IMR-90 (cell line): ENCODE data around the gene NR6A1. TPM values are rescaled to one million over a fixed set of nuclear protein-coding genes. Genes with fewer than 3 reads are reported as not detected.
A peak's percentile ranks its signal among the peaks of the same experiment; 100 is the strongest.

Experiments
- ATAC-seq: fragments of 200-7000 bp; cut with Tn5 transposase; 2 replicates; pipeline ENCODE4 v1.9.1; 2020; ENCODE audit warnings: low read depth, mild to moderate bottlenecking, moderate library complexity
- BruUV-seq: library from RNA; stranded (reverse); fragments of 400-500 nt; replicated peaks from 2 replicates; lab custom pipeline; 2021; lab: Mats Ljungman, UMichigan
- CTCF ChIA-PET: fragments of 300-600 bp; formaldehyde crosslinking; extraction: SDS; loops from one replicate; lab custom pipeline; 2021; ENCODE audit warnings: antibody characterized with exemption; lab: Yijun Ruan, JAX
- POLR2A ChIA-PET: fragments of 300-600 bp; sonication (Branson Sonifier 250); formaldehyde crosslinking; loops from one replicate; lab custom pipeline; 2022; ENCODE audit warnings: antibody characterized with exemption; ENCODE audit not compliant: unreplicated experiment; lab: Charles Lee
- DNase-seq: peaks from one replicate; pipeline ENCODE4 v3.0.0; 2013
- H2AFZ ChIP-seq: replicated peaks from 2 replicates; pipeline ENCODE3; 2013; ENCODE audit warnings: low read length, mild to moderate bottlenecking; ENCODE audit not compliant: poor library complexity
- H2AK5ac ChIP-seq: 2 replicates; pipeline ENCODE4 v1.6.1; 2013; ENCODE audit warnings: low read depth, low read length, inconsistent platforms
- H2AK9ac ChIP-seq: replicated peaks from 2 replicates; pipeline ENCODE3; 2013; ENCODE audit warnings: mild to moderate bottlenecking, low read depth, low read length, moderate library complexity; ENCODE audit not compliant: poor library complexity
- H2BK120ac ChIP-seq: 2 replicates; pipeline ENCODE4 v1.6.1; 2013; ENCODE audit warnings: low read depth, low read length, inconsistent platforms
- H2BK15ac ChIP-seq: 3 replicates; pipeline ENCODE4 v1.6.1; 2013; ENCODE audit warnings: low read depth, low read length, inconsistent platforms
- H2BK20ac ChIP-seq: 2 replicates; pipeline ENCODE4 v1.6.1; 2013; ENCODE audit warnings: low read depth, mild to moderate bottlenecking, inconsistent platforms, low read length, moderate library complexity
- H2BK5ac ChIP-seq: 2 replicates; pipeline ENCODE4 v1.6.1; 2013; ENCODE audit warnings: mild to moderate bottlenecking, low read depth, low read length, inconsistent platforms; ENCODE audit not compliant: poor library complexity, severe bottlenecking
- H3K14ac ChIP-seq: replicated peaks from 2 replicates; pipeline ENCODE4 v1.6.1; 2013; ENCODE audit warnings: low read depth, low read length, inconsistent platforms
- H3K18ac ChIP-seq: 2 replicates; pipeline ENCODE4 v1.6.1; 2013; ENCODE audit warnings: low read depth, low read length, control low read depth
- H3K23ac ChIP-seq: 2 replicates; pipeline ENCODE4 v1.6.1; 2013; ENCODE audit warnings: low read depth, low read length, inconsistent platforms
- H3K27ac ChIP-seq: 2 replicates; pipeline ENCODE4 v1.5.1; 2013; ENCODE audit warnings: mild to moderate bottlenecking, control low read depth, low read length; ENCODE audit not compliant: insufficient read depth
- H3K27me3 ChIP-seq: 2 replicates; pipeline ENCODE4 v1.6.1; 2013; ENCODE audit warnings: low read length; ENCODE audit not compliant: control insufficient read depth, insufficient read depth
- H3K36me3 ChIP-seq: 2 replicates; pipeline ENCODE4 v1.6.1; 2013; ENCODE audit warnings: low read length, mixed read lengths; ENCODE audit not compliant: control insufficient read depth, insufficient read depth
- H3K4ac ChIP-seq: 2 replicates; pipeline ENCODE4 v1.6.1; 2013; ENCODE audit warnings: low read depth, low read length, inconsistent platforms
- H3K4me1 ChIP-seq: 2 replicates; pipeline ENCODE4 v1.6.1; 2013; ENCODE audit warnings: low read length, mixed read lengths; ENCODE audit not compliant: control insufficient read depth, insufficient read depth
- H3K4me2 ChIP-seq: 2 replicates; pipeline ENCODE4 v1.6.1; 2013; ENCODE audit warnings: low read depth, mild to moderate bottlenecking, control low read depth, low read length, moderate library complexity
- H3K4me3 ChIP-seq: 2 replicates; pipeline ENCODE4 v1.5.1; 2013; ENCODE audit warnings: low read depth, mild to moderate bottlenecking, control low read depth, low read length, moderate library complexity; ENCODE audit not compliant: insufficient read depth
- H3K56ac ChIP-seq: 2 replicates; pipeline ENCODE4 v1.6.1; 2013; ENCODE audit warnings: low read length, inconsistent platforms; ENCODE audit not compliant: insufficient read depth; ENCODE audit errors: extremely low read depth
- H3K79me1 ChIP-seq, 2 experiments: 2 replicates each; pipeline ENCODE4 v1.6.1; 2013; ENCODE audit warnings: low read length in 2 of 2, inconsistent platforms in 1 of 2, low read depth in 1 of 2
- H3K9ac ChIP-seq: 2 replicates; pipeline ENCODE4 v1.6.1; 2013; ENCODE audit warnings: low read depth, low read length, control low read depth
- H3K9me1 ChIP-seq: 2 replicates; pipeline ENCODE4 v1.6.1; 2013; ENCODE audit warnings: low read length, inconsistent platforms; ENCODE audit not compliant: insufficient read depth
- H3K9me3 ChIP-seq: 2 replicates; pipeline ENCODE4 v1.6.1; 2013; ENCODE audit warnings: low read length; ENCODE audit not compliant: control insufficient read depth, insufficient read depth
- H4K20me1 ChIP-seq: 2 replicates; pipeline ENCODE4 v1.6.1; 2013; ENCODE audit warnings: low read length, inconsistent platforms; ENCODE audit not compliant: insufficient read depth
- H4K5ac ChIP-seq: 2 replicates; pipeline ENCODE4 v1.6.1; 2013; ENCODE audit warnings: mild to moderate bottlenecking, low read depth, low read length, control low read depth
- H4K8ac ChIP-seq, 2 experiments: 2 replicates each; pipeline ENCODE4 v1.6.1; 2013; ENCODE audit warnings: low read depth in 2 of 2, low read length in 2 of 2, control low read depth in 1 of 2, inconsistent platforms in 1 of 2
- H4K91ac ChIP-seq: 2 replicates; pipeline ENCODE4 v1.6.1; 2013; ENCODE audit warnings: low read depth, low read length, inconsistent platforms; ENCODE audit not compliant: insufficient read depth
- MAFK ChIP-seq: IDR thresholded peaks from 2 replicates; pipeline ENCODE4 v1.6.1; 2012; ENCODE audit warnings: low read depth, low read length, improper control_type of control experiment
- MAZ ChIP-seq: IDR thresholded peaks from 2 replicates; pipeline ENCODE4 v1.6.1; 2012; ENCODE audit warnings: low read depth, mild to moderate bottlenecking, low read length, improper control_type of control experiment, moderate library complexity, borderline replicate concordance
- USF2 ChIP-seq: fragments of 150-350 bp; IDR thresholded peaks from 2 replicates; pipeline ENCODE4 v1.6.1; 2017; ENCODE audit warnings: mild to moderate bottlenecking, antibody characterized with exemption, low read length, low read depth
- WGBS, 2 experiments: methylation state at CpG; one replicate each; pipeline versions ENCODE4 v1.1.5 to v1.1.7; 2013; ENCODE audit warnings: missing lambda C conversion rate in 2 of 2; ENCODE audit not compliant: insufficient read length in 1 of 2; ENCODE audit errors: extremely low coverage in 2 of 2; 5-methylcytosine and 5-hydroxymethylcytosine counted together
- dilution Hi-C: fragments of 300-500 bp; cut with HindIII; formaldehyde crosslinking; loops from one replicate; pipeline ENCODE4 v1.14.3; 2018; ENCODE audit warnings: low sequenced_read_pairs; ENCODE audit not compliant: unreplicated experiment
- in situ Hi-C: fragments of 300-500 bp; cut with MboI; formaldehyde crosslinking; loops from 3 replicates; pipeline ENCODE4 v1.14.3; 2019; ENCODE audit warnings: low sequenced_read_pairs, inconsistent platforms, mixed read lengths
- intact Hi-C: fragments of 100-400 bp; cut with micrococcal nuclease; formaldehyde crosslinking; loops from 2 replicates; pipeline ENCODE4 v1.10.0; 2022
- polyA plus RNA-seq, 3 experiments: library from polyadenylated mRNA; depleted of rRNA; stranded (reverse); fragments of >200 nt; gene quantifications; 2 replicates each; pipeline ENCODE4 v1.2.3, GENCODE V29; 2012; ENCODE audit warnings: low replicate concordance in 1 of 3
- total RNA-seq: library from RNA; depleted of rRNA; stranded (reverse); fragments of >200 nt; gene quantifications from 2 replicates; pipeline ENCODE4 v1.2.3, GENCODE V29; 2012

Gene NR6A1
- total and polyA plus RNA-seq, 2 of the 4 experiments (the other 2 are of a cell fraction): 0.14 to 0.36 TPM

GRCh38 chr9:124783830-124784229 is 12.7 kb upstream of the NR6A1 start:
- Histone ChIP-seq H3K4ac (peak overlapping the region; percentile 26; the same call in 1 of the 2 replicates), H3K23ac (no peak overlapping the region), H3K56ac (no peak overlapping the region), H3K79me1 (no peaks in the 10 kb centered on the region), H3K4me3 (no peak overlapping the region), H3K14ac (peak overlapping the region; percentile 70; the same call in 1 of the 2 replicates), H4K20me1 (no peaks in the 10 kb centered on the region), H3K27me3 (no peaks in the 10 kb centered on the region), H4K91ac (no peak overlapping the region), H2BK5ac (no peak overlapping the region), H4K5ac (no peak overlapping the region), H2AK5ac (no peak overlapping the region), H2AK9ac (no peak overlapping the region), H2AFZ (no peak overlapping the region), H3K18ac (no peak overlapping the region), H3K27ac (no peak overlapping the region), H3K9me3 (no peaks in the 10 kb centered on the region), H3K9me1 (0 out of 2 replicates have a peak, but pooled peaks cover 4% of the 10 kb centered on the region), H3K4me1 (peaks cover 15% of the 10 kb centered on the region), H2BK15ac (no peak overlapping the region), H2BK20ac (no peak overlapping the region), H3K4me2 (no peak overlapping the region), H2BK120ac (no peak overlapping the region; the same call in 1 of the 2 replicates), H4K8ac (no peak overlapping the region), H3K9ac (no peak overlapping the region), H3K36me3 (peaks cover 4% of the 10 kb centered on the region; the same call in 1 of the 2 replicates)
- TF ChIP-seq USF2: no peak
- TF ChIP-seq MAFK: no peak
- TF ChIP-seq MAZ: no peak
- in situ Hi-C loops (no loop called here), dilution Hi-C loops (no loop called here), intact Hi-C loops (no loop called here)
- WGBS, 2 experiments: no CpG with 5 or more reads among the region's 2 CpGs
- no peak for DNase-seq
- BruUV-seq: no TSS peak
- ChIA-PET POLR2A (no interaction called here), CTCF (no interaction called here)
- ATAC-seq: no peak
